Endometrial microvascular endothelial cells (primary cell): ENCODE results near the gene CASP6. TPM values are rescaled to one million over a fixed set of nuclear protein-coding genes. Genes with fewer than 3 reads are reported as not detected.
"Not testable (repeated sequence)": the region's sequence is repeated elsewhere in the genome, so short reads cannot be mapped to it uniquely, and the experiment has no call there.

Source experiments
- in situ Hi-C: cut with HindIII; loops from 2 replicates; pipeline ENCODE4 v1.10.0; 2017; ENCODE audit warnings: low sequenced_read_pairs, low pct_unique_long_range_greater_than_20kb; ENCODE audit errors: inconsistent ontology term
- total RNA-seq: library from RNA; depleted of rRNA; stranded (reverse); fragments of >200 nt; gene quantifications from one replicate; pipeline ENCODE4 v1.2.3, GENCODE V29; 2015; ENCODE audit errors: inconsistent ontology term

The CASP6 gene
- total RNA-seq, 1 donor from 2014 or later = 37.9 TPM

- in situ Hi-C loops = no loop called here
Measured at GRCh38 chr4:109723110-109723509, 19.9 kb upstream of the CASP6 start.

DNA sequence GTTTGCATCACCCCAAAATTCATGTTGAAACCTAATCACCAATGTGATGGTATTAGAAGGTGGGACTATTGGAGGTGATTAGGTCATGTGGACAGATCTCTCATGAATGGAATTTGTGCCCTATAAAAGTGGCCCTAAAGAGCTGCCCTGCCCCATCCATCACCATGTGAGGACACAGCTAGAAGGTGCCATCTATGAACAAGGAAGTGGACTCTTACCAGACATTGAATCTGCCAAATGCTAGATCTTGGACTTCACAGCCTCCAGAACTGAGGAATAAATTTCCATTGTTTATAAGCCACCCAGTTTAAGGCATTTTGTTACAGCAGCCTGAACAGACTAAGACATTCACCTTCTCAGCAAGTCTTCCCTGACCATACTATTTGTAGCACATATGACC lies 19.1 kb upstream of the CASP6 start:
- in situ Hi-C loops = no loop called here

DNA sequence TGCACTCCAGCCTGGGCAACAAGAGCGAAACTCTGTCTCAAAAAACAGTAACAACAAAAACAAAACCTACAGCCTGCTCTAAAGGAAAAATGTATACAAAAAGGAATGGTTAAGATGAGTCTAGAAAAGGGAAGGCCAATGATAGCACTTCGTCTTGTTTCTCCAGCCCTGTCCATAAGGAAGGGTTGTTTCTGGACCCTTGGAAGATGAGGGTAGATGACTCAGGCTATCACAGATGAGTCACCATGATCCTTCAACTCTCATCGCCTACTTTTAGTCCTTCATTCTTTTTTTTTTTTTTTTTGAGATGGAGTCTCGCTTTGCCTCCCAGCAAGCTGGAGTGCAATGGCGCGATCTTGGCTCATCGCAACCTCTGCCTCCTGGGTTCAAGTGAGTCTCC lies 17.8 kb upstream of the CASP6 start:
- in situ Hi-C loops = no loop called here

DNA sequence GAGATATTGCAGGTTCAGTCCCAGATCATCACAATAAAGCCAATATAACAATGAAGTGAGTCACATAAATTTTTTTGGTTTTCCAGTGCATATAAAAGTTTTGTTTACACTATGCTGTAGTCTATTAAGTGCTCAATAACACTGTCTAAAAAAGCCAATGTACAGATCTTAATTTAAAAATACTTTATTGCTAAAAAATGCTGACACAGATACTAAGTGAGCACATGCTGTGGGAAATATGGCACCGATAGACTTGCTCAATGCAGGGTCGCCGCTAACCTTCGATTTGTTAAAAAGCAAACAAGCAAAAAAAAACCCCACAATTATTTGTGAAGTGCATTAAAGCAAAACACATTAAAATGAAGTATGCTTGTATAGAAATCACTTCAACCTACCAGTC lies 16.4 kb upstream of the CASP6 start:
- in situ Hi-C loops = no loop called here

- in situ Hi-C loops = no loop called here
Measured at GRCh38 chr4:109718759-109719158, 15.5 kb upstream of the CASP6 start.

GRCh38 chr4:109713500-109713899 lies 10.3 kb upstream of the CASP6 start:
- in situ Hi-C loops = no loop called here

- in situ Hi-C loops = no loop called here
Measured at GRCh38 chr4:109708990-109709389, 5.7 kb upstream of the CASP6 start.

- in situ Hi-C loops = no loop called here
Measured at GRCh38 chr4:109708435-109708834, 5.2 kb upstream of the CASP6 start.

GRCh38 chr4:109703664-109704361 lies 568 bp upstream of the CASP6 start:
- in situ Hi-C loops = no loop called here

GRCh38 chr4:109701566-109702410 lies 1.5 kb downstream of the CASP6 start:
- in situ Hi-C loops = no loop called here

DNA sequence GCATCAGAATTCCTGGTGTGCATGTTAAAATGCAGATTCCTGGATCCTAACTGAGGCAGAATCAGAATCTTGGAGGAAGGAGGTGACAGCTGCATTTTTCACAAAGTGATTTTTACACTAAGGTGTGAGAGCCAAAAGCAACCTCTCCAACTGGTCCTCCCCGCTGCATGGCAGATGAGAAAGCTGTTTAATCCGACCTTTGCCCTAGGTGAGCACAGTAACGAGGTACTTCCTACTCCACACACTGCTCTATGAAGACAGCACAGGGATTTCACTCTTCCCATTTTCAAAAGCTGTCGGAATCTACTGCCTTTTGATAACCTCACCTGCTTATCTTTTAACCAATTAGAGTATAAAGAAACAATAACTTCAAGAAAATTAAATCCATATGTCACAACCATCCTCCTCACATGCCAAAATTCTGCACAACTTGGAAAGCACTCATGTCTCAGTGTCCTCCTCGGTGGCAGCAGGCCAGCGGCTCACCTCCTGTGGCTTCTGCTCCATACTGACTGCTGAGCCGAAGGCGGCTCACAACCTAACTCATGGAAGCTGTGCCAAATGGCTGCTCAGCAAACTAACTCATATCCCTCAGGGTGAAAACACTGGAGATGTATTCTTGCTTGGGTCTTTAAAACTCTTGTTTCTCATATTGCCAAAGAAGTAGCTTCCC lies 3.6 kb downstream of the CASP6 start:
- in situ Hi-C loops = no loop called here

DNA sequence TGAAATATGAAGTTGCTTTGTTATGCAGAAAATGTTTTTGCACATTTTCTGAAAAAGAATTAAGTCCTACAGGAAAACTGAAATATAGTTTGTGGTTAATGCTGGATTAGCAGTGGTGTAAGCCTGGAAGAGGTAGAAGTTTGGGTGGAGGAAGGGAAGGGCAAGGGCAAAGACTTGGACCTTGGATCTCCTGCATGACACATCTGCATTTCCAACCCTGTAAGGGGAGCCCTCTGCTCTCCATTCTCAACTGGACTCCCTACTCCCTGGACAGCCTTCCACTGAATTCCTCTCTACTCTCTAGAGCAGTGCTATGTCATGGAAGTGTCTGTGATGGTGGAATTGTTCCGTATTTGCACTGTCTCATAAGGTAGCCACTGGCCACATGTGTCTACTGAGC lies 4.6 kb downstream of the CASP6 start:
- in situ Hi-C loops = no loop called here

DNA sequence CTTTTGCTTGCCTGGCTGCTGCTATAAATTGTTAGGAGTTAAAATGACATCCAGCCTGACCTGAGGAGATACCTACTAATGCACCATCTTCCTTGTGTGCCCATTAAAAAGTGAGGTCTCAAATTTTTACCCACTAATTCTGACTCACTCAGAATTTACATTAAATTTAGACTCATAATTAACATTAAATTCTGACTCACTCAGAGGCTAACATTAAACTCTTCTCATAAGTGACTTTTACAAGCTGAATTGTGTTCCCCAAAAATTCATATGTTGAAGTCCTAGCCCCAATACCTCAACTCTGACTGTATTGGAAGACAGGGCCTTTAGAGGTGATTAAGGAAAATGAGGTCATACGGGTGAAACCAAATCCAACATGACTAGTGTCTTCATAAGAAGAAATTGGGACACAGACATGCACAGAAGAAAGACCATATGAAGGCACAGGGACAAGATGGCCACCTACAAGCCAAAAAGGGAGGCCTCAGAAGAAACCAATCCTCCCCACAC lies 11.8 kb downstream of the CASP6 start:
- in situ Hi-C loops = no loop called here

DNA sequence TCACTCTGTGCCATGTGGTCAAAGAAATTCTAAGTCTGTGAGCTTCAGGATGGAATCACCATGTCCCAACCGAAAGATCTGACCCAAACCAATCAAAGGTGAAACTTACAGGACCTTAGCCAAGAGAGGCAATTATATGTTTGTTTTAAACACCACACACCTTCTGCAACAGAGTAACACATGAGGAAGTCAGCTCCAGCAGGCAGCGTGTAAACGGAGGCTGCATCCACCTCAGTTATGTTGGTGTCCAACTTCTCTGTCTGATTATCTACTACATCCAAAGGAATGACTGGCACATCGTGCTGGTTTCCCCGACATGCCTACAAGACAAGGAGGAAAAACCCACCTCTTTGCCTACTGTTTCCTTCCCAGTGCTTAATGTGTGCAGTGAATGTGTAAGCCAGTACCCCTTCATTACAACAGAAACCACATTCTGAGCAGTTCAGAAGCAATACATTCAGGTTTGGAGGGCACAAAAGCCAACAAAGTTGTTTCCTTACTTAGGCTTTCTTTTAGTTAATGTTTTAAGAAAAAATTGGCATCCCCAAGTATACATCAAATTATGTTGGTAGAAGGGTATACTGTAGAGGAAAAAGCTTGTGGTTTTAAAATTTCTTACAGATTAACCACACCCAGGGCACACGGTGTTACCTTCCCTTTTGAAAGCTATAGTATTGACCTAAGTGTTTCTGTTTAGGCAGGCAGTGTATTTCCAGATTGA lies 12.4 kb downstream of the CASP6 start:
- in situ Hi-C loops = no loop called here

DNA sequence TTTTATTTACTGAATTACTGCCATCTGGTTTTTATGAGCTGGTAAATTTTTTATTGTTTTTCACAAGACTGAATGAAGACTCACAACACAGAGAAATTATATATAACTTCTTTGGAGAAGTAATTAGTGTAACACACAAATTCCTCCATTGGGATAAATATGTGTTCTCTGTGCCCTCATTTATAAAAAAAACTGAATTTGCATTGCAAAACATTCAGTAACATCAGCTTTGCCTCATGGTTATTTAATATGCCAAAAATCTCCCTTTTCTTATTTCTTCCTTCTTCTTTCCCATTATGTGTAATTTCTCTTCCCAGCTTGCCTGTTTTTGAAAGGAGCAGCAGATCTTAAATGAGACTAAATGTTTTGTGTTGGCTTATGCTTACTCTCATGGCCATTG lies 18.5 kb downstream of the CASP6 start:
- in situ Hi-C loops = no loop called here

GRCh38 chr4:109683621-109684253 lies 19.5 kb downstream of the CASP6 start:
- in situ Hi-C loops = no loop called here

DNA sequence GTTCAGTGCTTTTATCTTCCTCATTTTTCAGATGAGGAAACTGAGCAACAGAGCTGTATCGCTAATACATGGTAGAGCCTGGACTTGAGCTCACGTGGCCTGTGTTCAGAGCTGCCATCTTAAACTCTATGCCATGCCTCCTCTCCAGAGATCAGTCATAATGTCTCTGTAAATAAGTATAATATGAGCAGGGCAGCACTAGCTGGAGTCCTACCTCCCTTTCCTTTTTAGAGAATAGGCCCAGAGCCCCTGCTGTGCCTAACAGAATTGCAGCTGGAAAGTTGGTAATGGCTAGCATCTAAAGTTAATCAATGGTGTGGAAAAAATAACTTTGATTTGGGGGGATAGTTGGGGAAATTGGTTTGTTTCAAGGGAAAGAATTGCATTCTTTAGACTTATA lies 20.4 kb downstream of the CASP6 start:
- in situ Hi-C loops = no loop called here

GRCh38 chr4:109678925-109679324 lies 24.3 kb downstream of the CASP6 start:
- in situ Hi-C loops = not testable (repeated sequence)

DNA sequence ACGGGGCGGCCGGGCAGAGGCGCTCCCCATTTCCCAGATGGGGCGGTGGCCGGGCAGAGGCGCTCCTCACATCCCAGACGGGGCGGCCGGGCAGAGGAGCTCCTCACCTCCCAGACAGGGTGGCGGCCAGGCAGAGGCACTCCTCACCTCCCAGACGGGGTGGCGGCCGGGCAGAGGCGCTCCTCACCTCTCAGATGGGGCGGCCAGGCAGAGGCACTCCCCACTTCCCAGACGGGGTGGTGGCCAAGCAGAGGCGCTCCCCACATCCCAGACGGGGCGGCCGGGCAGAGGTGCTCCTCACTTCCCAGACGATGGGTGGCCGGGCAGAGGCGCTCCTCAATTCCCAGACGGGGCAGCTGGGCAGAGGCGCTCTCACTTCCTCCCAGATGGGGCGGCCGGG lies 24.8 kb downstream of the CASP6 start:
- in situ Hi-C loops = not testable (repeated sequence)
